ENCODE measurements around the gene SEPTIN2. TPM values are rescaled to one million over a fixed set of nuclear protein-coding genes. Genes with fewer than 3 reads are reported as not detected.

The SEPTIN2 gene
- polyA plus RNA-seq, 3 donors, result 133 to 335 (median 211) TPM

- WGBS, 3 donors, result 86 to 92% (median 90%) methylated on average over 4 of the region's 4 CpGs
- no peak overlapping the region for H3K27ac ChIP-seq (ENCODE audit: low read depth, low read length)
Observed at GRCh38 chr2:241330616-241330981, 14.9 kb downstream of the SEPTIN2 start.

- 52 to 93% (median 86%) methylated on average over 2 of the region's 2 CpGs for WGBS, 3 donors
- no peak overlapping the region for H3K27ac ChIP-seq (ENCODE audit: low read depth, low read length)
Observed at GRCh38 chr2:241334813-241335212, 19.1 kb downstream of the SEPTIN2 start.

- no peak overlapping the region for H3K27ac ChIP-seq (ENCODE audit: low read depth, low read length)
- WGBS, 3 donors, result 33 to 42% (median 35%) methylated on average over 8 of the region's 8 CpGs
Observed at GRCh38 chr2:241339839-241340630, 24.3 kb downstream of the SEPTIN2 start.

- WGBS, 3 donors, result 40 to 69% (median 46%) methylated on average over 3 of the region's 3 CpGs
- no peak overlapping the region for H3K27ac ChIP-seq (ENCODE audit: low read depth, low read length)
Observed at GRCh38 chr2:241340631-241341163, 25.0 kb downstream of the SEPTIN2 start.

- no peak overlapping the region for H3K27ac ChIP-seq (ENCODE audit: low read depth, low read length)
- WGBS, 3 donors, result 79 to 90% (median 86%) methylated on average over 9 of the region's 9 CpGs
Observed at GRCh38 chr2:241344925-241345651, 29.4 kb downstream of the SEPTIN2 start.

GRCh38 chr2:241349941-241350340 lies 34.2 kb downstream of the SEPTIN2 start:
- WGBS, 3 donors, result 92 to 97% (median 93%) methylated on average over 8 of the region's 8 CpGs
- no peak overlapping the region for H3K27ac ChIP-seq (ENCODE audit: low read depth, low read length)

GRCh38 chr2:241350530-241350877 lies 34.8 kb downstream of the SEPTIN2 start:
- no peak overlapping the region for H3K27ac ChIP-seq (ENCODE audit: low read depth, low read length)
- 50 to 85% (median 84%) methylated on average over 2 of the region's 2 CpGs for WGBS, 3 donors

- H3K27ac ChIP-seq (ENCODE audit: low read depth, low read length), result no peak overlapping the region
- WGBS, 3 donors, result 51 to 88% (median 87%) methylated on average over 9 of the region's 9 CpGs
Observed at GRCh38 chr2:241350878-241351639, 35.3 kb downstream of the SEPTIN2 start.

GRCh38 chr2:241351640-241352031 lies 35.9 kb downstream of the SEPTIN2 start:
- 28 to 80% (median 77%) methylated on average over 3 of the region's 3 CpGs for WGBS, 3 donors
- no peak overlapping the region for H3K27ac ChIP-seq (ENCODE audit: low read depth, low read length)

GRCh38 chr2:241352227-241352626 lies 36.5 kb downstream of the SEPTIN2 start:
- H3K27ac ChIP-seq (ENCODE audit: low read depth, low read length), result no peak overlapping the region
- WGBS, 3 donors, result 36 to 91% (median 91%) methylated on average over 3 of the region's 3 CpGs

GRCh38 chr2:241354668-241355658 lies 39.2 kb downstream of the SEPTIN2 start:
- WGBS, 3 donors, result 26 to 49% (median 35%) methylated on average over 27 to 38 of the region's 40 CpGs
- no peak overlapping the region for H3K27ac ChIP-seq (ENCODE audit: low read depth, low read length)

GRCh38 chr2:241355983-241356870 lies 40.5 kb downstream of the SEPTIN2 start, which contains the start of gene FARP2:
FARP2 (plus strand) TSS chr2:241356285; CDS start chr2:241373108, 16,823 bp downstream.
- peak within 1 kb of the TSS; percentile 93 for H3K27ac ChIP-seq (ENCODE audit: low read depth, low read length)
- 0 to 1% (median 1%) methylated on average over 98 to 101 of the region's 101 CpGs for WGBS, 3 donors

GRCh38 chr2:241356871-241357260 lies 41.1 kb downstream of the SEPTIN2 start:
- no peak overlapping the region for H3K27ac ChIP-seq (ENCODE audit: low read depth, low read length)
- WGBS, 3 donors, result 9 to 34% (median 19%) methylated on average over 5 of the region's 5 CpGs

GRCh38 chr2:241357531-241357930 lies 41.8 kb downstream of the SEPTIN2 start:
- no peak overlapping the region for H3K27ac ChIP-seq (ENCODE audit: low read depth, low read length)
- WGBS, 3 donors, result 32 to 61% (median 51%) methylated on average over 3 of the region's 3 CpGs

- 62 to 77% (median 73%) methylated on average over 5 of the region's 5 CpGs for WGBS, 3 donors
Observed at GRCh38 chr2:241358470-241358869, 42.7 kb downstream of the SEPTIN2 start.

GRCh38 chr2:241359481-241360045 lies 43.8 kb downstream of the SEPTIN2 start:
- H3K27ac ChIP-seq (ENCODE audit: low read depth, low read length), result no peak overlapping the region
- WGBS, 3 donors, result 66 to 91% (median 89%) methylated on average over 7 of the region's 7 CpGs

More at GRCh38 chr2:241358470-241358869, 42.7 kb downstream of the SEPTIN2 start:
- no peak overlapping the region for H3K27ac ChIP-seq (ENCODE audit: low read depth, low read length)
